HG02759 (cell line): Measurements from ENCODE around the gene VAMP1.
"Not testable (repeated sequence)": the region's sequence is repeated elsewhere in the genome, so short reads cannot be mapped to it uniquely, and the experiment has no call there.

Source experiments
- ATAC-seq: cut with Tn5 transposase; IDR thresholded peaks from one replicate; pipeline ENCODE4 v1.9.1; 2021; ENCODE audit warnings: mild to moderate bottlenecking, moderate library complexity; ENCODE audit not compliant: unreplicated experiment

VAMP1 gene

GRCh38 chr12:6451348-6452244 is 18.9 kb downstream of the VAMP1 start, which contains the start of gene TAPBPL:
TAPBPL (plus strand) TSS chr12:6452042; CDS start chr12:6452249, 207 bp downstream.
- peak; percentile 67 for ATAC-seq

DNA sequence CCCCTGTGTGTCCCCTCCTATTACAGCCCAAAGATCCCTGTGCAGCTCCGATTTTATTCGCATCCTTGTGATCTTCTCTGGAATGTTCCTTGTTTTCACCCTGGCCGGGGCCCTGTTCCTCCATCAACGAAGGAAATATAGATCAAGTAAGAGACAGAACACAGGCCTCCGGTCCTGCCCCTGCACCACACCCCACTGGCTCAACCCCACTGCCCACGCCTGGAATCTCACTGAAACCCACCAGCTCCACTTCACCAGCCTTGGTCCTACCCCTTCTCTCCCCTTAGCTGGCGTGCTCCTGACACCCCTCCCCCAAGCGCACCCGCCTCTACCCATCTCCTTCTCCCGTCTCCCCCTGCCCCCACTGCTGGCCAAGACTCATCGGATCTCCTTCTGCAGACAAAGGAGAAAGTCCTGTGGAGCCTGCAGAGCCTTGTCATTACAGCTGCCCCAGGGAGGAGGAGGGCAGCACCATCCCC is 19.6 kb downstream of the VAMP1 start:
- ATAC-seq = no peak

DNA sequence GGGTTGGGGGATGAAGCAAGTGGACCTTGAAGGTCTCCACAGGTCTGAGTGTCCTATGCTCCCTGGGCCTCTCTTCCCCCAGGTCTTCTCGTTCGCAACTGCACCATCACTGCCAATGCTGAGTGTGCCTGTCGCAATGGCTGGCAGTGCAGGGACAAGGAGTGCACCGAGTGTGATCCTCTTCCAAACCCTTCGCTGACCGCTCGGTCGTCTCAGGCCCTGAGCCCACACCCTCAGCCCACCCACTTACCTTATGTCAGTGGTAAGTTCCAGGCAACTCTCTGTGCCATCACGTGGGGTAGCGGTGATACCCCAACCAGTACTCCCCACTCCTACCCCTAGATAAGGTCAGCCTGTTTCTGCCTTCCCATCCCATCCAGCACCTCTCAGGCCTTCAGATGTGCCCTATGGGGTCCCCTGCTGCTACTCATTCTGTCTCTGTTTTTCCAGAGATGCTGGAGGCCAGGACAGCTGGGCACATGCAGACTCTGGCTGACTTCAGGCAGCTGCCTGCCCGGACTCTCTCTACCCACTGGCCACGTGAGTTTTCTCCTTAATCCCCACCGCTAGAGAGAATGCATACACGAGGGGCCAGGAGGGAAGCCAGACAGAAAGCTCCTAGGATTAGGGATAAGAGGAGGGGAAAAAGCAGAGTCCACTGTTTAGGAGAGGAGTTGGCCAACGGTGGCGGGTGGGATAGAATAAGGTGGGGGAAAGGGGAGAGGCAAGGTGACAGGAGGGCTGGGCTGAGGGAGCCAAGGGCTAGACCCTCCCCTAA is 20.2 kb downstream of the VAMP1 start:
- no peak for ATAC-seq

- ATAC-seq = no peak
Measured at GRCh38 chr12:6444704-6445688, 25.5 kb downstream of the VAMP1 start, which contains the start of gene CD27. CD27 (plus strand) TSS chr12:6444955; CDS start chr12:6445096, 141 bp downstream.

- ATAC-seq = no peak
Measured at GRCh38 chr12:6444031-6444430, 26.4 kb downstream of the VAMP1 start.

- peak; percentile 37 for ATAC-seq
Measured at GRCh38 chr12:6443361-6443983, 27.0 kb downstream of the VAMP1 start.

DNA sequence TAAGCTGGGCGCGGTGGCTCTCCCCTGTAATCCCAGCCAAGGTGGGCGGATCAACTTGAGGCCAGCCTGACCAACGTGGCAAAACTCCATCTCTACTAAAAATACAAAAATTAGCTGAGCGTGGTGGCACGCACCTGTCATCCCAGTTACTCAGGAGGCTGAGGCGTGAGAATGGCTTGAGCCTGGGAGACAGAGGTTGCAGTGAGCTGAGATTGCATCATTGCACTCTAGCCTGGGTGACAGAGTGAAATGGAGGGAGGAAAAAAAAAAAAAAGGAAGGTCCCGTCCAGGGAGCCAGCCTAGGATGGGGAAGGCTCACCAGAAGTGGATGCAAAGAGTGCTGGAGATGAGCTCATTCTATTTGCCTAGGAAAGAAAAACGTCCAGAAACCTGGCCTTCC is 27.6 kb downstream of the VAMP1 start:
- no peak for ATAC-seq

DNA sequence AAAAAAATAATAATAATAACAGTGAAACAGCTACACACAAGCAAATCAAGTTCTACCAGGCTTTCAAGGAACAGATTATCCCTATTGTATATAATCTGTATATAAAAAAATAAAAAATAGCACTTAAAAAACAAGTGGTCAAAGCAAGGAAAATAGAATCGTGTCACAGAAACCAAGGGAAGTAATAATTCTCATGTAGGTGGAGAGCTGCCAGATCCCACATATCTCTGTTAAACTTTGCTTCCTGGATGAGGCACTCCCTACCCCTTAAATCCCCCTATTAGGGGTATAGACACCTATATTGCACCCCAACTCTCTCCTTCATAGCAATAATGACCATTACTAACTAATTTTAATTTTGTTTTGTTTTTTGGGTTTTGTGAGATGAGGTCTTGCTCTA is 30.1 kb downstream of the VAMP1 start:
- no peak for ATAC-seq

DNA sequence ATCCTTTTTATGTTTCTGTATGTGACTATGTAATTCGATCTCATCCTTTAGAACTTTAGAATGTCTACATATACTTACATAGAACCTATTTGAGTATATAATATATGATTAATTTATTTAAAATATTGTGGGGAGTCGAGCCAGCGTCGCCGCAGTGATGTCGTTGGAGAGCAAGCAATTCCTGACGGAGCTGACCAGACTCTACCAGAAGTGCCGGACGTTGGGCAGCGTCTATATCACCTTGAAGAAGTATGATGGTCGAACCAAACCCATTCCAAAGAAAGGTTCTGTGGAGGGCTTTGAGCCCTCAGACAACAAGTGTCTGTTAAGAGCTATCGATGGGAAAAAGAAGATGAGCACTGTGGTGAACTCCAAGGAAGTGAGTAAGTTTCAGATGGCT is 32.1 kb downstream of the VAMP1 start:
- no peak for ATAC-seq

- ATAC-seq = no peak
Measured at GRCh38 chr12:6437586-6437985, 32.9 kb downstream of the VAMP1 start.

- ATAC-seq = no peak
Measured at GRCh38 chr12:6435961-6436715, 34.3 kb downstream of the VAMP1 start.

DNA sequence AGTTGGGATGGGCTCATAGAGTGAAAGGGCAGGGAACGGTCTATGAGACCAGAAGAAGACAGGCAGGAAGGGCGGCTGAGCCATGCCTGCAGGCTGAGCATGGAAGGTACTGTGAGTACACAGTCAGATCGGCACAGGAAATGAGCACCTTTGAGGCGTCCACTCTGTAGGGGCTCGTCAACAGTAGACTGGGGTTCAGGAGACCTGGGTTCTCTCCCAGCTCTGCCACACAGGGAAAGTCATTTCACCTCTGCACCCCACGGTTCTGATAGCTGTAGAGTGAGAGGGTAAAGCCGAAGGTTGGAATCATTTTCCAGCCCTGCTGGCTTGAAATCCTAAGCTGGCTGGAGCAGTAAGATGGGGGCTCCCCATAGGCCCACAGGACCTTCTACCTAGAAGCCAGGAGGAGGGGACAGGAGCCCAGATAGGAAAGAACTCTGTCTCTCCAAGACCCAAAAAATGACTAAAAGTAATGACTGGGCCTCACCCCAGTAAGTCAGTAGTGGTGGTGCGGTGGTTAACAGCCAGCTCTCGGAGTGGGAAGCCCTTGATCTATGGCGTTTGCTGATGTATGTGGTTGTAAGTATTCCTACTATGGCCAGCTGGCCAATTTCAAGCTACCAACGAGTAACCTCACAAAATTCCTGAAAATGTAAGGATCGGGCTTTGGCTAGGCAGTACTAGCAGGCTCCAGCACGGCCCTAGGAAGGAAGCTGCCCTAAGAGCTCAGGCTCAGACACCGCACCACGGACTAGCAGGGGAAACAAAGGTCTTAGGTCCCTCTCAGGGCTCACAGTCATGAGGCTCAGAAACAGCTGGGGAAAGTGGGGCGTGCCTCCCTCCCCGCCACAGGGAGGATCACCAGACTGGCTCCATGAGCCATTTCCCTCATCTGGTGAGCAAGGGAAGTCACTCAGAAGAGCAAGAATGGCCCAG is 36.0 kb downstream of the VAMP1 start:
- no peak for ATAC-seq

DNA sequence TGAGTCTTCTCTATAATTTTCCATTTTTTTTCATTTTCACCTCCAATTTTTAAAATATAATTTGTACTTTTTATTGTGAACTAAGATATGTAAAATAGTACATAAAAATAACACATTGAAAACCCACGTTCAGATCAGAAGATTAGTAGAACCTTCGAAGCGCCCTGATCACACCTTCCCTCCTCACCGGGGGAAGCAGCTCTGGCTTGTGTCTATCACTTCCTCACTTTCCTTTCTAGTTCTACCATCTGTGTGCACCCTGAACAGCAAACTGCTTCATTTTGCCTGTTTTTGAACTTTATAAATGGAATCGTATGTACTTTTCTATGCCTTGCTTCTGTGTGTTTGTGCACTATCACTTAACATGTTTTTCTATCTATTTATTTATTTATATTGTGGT is 37.5 kb downstream of the VAMP1 start:
- ATAC-seq = no peak

DNA sequence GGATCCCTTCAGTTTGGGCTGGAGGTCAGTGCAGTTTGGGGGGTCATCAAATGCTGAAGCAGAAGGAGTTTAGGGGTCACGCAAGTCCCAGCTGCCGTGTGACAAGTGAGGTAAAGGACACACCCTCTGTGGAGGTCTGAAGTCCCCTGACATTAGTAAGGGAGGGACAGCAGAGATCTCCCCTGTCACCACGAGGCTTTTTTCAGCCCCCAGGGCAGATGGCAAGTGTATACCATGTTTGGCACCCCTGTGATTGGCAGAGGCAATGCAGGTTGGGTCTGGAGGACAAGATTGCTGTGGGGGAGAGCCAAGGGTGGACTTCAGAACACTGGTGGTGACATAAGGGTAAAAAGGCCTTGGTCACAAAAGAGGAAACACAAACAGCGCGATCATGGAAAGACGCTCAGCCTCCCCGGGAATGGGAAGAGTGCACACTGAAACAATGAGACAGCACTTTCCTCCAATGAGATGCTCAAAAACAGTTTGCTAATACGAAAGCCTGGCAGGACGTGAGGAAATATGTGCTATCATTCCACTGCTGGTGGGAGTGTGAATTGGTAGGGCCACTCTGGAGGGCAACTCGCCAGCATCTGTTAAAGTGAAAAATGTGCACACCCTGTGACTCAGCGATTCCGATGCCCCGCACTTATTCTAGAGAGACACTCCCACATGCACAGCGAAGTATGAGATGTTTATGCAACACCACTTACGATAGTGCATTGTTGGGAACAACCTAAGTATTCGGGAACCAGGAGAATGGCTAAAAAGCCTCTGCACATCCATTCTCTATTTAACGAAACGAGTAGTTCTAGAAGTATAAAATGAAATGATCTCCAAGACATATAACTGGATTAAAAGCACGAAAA is 40.1 kb downstream of the VAMP1 start:
- ATAC-seq = no peak

- no peak for ATAC-seq
Measured at GRCh38 chr12:6428326-6428725, 42.2 kb downstream of the VAMP1 start.

GRCh38 chr12:6427796-6428195 is 42.7 kb downstream of the VAMP1 start:
- ATAC-seq = not testable (repeated sequence)
